PC-3 (cell line): Measurements from ENCODE around the gene RFWD3. TPM values are rescaled to one million over a fixed set of nuclear protein-coding genes. Genes with fewer than 3 reads are reported as not detected.

Experiments used
- ATAC-seq: fragments of 200-7000 bp; cut with Tn5 transposase; 2 replicates; pipeline ENCODE4 v1.9.1; 2020; ENCODE audit warnings: mild to moderate bottlenecking, moderate library complexity
- BruUV-seq: library from RNA; stranded (reverse); fragments of 400-500 nt; replicated peaks from 2 replicates; lab custom pipeline; 2021; lab: Mats Ljungman, UMichigan
- CTCF ChIA-PET: fragments of 300-600 bp; sonication (Branson Sonifier 250); formaldehyde crosslinking; loops from one replicate; lab custom pipeline; 2022; ENCODE audit warnings: antibody characterized with exemption; lab: Charles Lee
- POLR2A ChIA-PET: fragments of 300-600 bp; sonication (Branson Sonifier 250); formaldehyde crosslinking; loops from one replicate; lab custom pipeline; 2022; ENCODE audit warnings: antibody characterized with exemption; ENCODE audit not compliant: unreplicated experiment; lab: Charles Lee
- DNase-seq: peaks from one replicate; pipeline ENCODE4 v3.0.0-alpha.2; 2015
- H2AFZ ChIP-seq: fragments of 300-600 bp; sonication (generic); 2 replicates; pipeline ENCODE4 v1.6.0; 2016; ENCODE audit warnings: antibody characterized with exemption, low read length
- H3F3A ChIP-seq: fragments of 300-600 bp; sonication (generic); one replicate; pipeline ENCODE4 v1.6.0; 2017; ENCODE audit warnings: antibody characterized with exemption, low read length, control low read depth, mild to moderate bottlenecking; ENCODE audit not compliant: unreplicated experiment
- H3K27ac ChIP-seq: fragments of 300-600 bp; sonication (generic); 2 replicates; pipeline ENCODE4 v1.5.1; 2016; ENCODE audit warnings: mild to moderate bottlenecking, low read length
- H3K27me3 ChIP-seq: fragments of 300-600 bp; sonication (generic); 2 replicates; pipeline ENCODE4 v1.6.1; 2016; ENCODE audit warnings: low read length, mixed read lengths
- H3K36me3 ChIP-seq: fragments of 300-600 bp; sonication (generic); 2 replicates; pipeline ENCODE4 v1.6.1; 2016; ENCODE audit warnings: low read depth, mixed run types, low read length, mixed read lengths
- H3K4me1 ChIP-seq: fragments of 300-600 bp; sonication (generic); 2 replicates; pipeline ENCODE4 v1.5.1; 2016; ENCODE audit warnings: low read length; ENCODE audit not compliant: insufficient read depth
- H3K4me2 ChIP-seq: fragments of 300-600 bp; sonication (generic); 2 replicates; pipeline ENCODE4 v1.6.0; 2016; ENCODE audit warnings: low read length
- H3K4me3 ChIP-seq: fragments of 300-600 bp; sonication (generic); 2 replicates; pipeline ENCODE4 v1.5.1; 2016; ENCODE audit warnings: mild to moderate bottlenecking, low read length, mixed read lengths
- H3K79me2 ChIP-seq: fragments of 300-600 bp; sonication (generic); 2 replicates; pipeline ENCODE4 v1.6.1; 2017; ENCODE audit warnings: low read length, mixed read lengths
- H3K9ac ChIP-seq: fragments of 300-600 bp; sonication (generic); 2 replicates; pipeline ENCODE4 v1.6.0; 2016; ENCODE audit warnings: mild to moderate bottlenecking, low read length
- H3K9me2 ChIP-seq: fragments of 300-600 bp; sonication (generic); replicated peaks from 2 replicates; pipeline ENCODE4 v1.6.1; 2016; ENCODE audit warnings: mixed run types, low read length, mixed read lengths
- H3K9me3 ChIP-seq: fragments of 300-600 bp; sonication (generic); 2 replicates; pipeline ENCODE4 v1.6.1; 2016; ENCODE audit warnings: low read length, mixed read lengths
- H4K20me1 ChIP-seq: fragments of 300-600 bp; sonication (generic); 2 replicates; pipeline ENCODE4 v1.6.1; 2016; ENCODE audit warnings: low read length, mixed read lengths
- EZH2 ChIP-seq: fragments of 300-600 bp; sonication (generic); IDR thresholded peaks from one replicate; pipeline ENCODE4 v1.6.1; 2017; ENCODE audit warnings: antibody characterized with exemption, mild to moderate bottlenecking, low read length; ENCODE audit not compliant: unreplicated experiment
- EZH2phosphoT487 ChIP-seq: fragments of 300-600 bp; sonication (generic); IDR thresholded peaks from 2 replicates; pipeline ENCODE4 v1.6.1; 2018; ENCODE audit warnings: mild to moderate bottlenecking, antibody characterized with exemption, low read length, borderline replicate concordance
- intact Hi-C: fragments of 100-400 bp; cut with micrococcal nuclease; formaldehyde crosslinking; loops from 2 replicates; pipeline ENCODE4 v1.9.0; 2023
- total RNA-seq: library from RNA; depleted of rRNA; stranded (reverse); fragments of >200 nt; gene quantifications from 2 replicates; pipeline ENCODE4 v1.2.3, GENCODE V29; 2014
- TF ChIP-seq, protein P1 (sequence below): fragments of 300-600 bp; sonication (generic); conservative IDR thresholded peaks from 2 replicates; pipeline ENCODE4 v1.5.1; 2017; ENCODE audit warnings: antibody characterized with exemption, low read depth, mild to moderate bottlenecking, low read length

RFWD3 gene
- total RNA-seq, 1 experiment from 2014 or later = 32.8 TPM

DNA sequence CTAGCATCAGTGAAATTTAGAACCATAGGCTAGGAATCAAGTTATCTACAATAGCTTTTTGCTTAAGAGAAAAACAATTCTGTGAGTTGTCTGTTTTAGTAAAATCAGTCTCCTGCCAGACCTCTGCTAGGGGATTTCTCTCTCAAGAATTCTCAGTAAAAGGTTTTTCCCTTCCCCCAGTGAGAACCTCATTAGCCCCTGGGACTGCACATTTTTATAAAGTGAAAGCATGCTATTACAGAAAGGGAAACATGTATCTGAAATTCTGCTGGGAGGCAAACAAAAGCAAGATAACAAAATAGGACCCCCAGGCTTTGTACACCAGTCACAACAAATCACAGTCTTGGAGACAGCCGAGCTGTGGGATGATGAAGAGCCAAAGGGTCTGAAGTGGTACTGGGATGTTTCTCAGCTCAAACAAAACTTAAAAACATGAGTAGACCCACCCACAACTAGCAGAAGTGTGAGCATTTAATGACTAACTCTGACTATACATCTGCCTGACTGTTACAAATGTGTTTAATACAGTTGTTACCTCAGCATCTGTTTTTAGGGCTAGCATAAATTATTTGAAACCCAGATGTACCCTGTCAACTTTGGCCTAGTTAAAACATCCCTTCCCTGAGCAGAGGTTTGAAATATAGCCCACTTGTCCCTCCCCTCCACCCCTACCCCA lies 39.8 kb downstream of the RFWD3 start:
- Histone ChIP-seq H3K4me1 (no peaks in the 10 kb centered on the region), H3K9ac (no peak overlapping the region), H3K36me3 (peaks cover 70% of the 10 kb centered on the region), H3K9me2 (no peaks in the 10 kb centered on the region), H3K4me2 (no peak overlapping the region), H4K20me1 (peaks cover 7% of the 10 kb centered on the region; the same call in 1 of the 2 replicates), H3F3A (peaks cover 3% of the 10 kb centered on the region), H3K79me2 (no peaks in the 10 kb centered on the region), H3K27me3 (no peaks in the 10 kb centered on the region), H2AFZ (no peak overlapping the region), H3K4me3 (no peak overlapping the region), H3K9me3 (no peaks in the 10 kb centered on the region), H3K27ac (no peak overlapping the region)
- CTCF ChIA-PET = no interaction called here
- no TSS peak for BruUV-seq
- ATAC-seq = no peak
- intact Hi-C loops = loop anchor here (10.0 kb wide), 1 partner anchor 182 kb away; no protein-coding TSS in a partner anchor
- POLR2A ChIA-PET = no interaction called here
- TF ChIP-seq EZH2phosphoT487 (no peak), EZH2 (no peak)
- TF ChIP-seq, protein P1, sequence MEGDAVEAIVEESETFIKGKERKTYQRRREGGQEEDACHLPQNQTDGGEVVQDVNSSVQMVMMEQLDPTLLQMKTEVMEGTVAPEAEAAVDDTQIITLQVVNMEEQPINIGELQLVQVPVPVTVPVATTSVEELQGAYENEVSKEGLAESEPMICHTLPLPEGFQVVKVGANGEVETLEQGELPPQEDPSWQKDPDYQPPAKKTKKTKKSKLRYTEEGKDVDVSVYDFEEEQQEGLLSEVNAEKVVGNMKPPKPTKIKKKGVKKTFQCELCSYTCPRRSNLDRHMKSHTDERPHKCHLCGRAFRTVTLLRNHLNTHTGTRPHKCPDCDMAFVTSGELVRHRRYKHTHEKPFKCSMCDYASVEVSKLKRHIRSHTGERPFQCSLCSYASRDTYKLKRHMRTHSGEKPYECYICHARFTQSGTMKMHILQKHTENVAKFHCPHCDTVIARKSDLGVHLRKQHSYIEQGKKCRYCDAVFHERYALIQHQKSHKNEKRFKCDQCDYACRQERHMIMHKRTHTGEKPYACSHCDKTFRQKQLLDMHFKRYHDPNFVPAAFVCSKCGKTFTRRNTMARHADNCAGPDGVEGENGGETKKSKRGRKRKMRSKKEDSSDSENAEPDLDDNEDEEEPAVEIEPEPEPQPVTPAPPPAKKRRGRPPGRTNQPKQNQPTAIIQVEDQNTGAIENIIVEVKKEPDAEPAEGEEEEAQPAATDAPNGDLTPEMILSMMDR = no peak
- no peak for DNase-seq

DNA sequence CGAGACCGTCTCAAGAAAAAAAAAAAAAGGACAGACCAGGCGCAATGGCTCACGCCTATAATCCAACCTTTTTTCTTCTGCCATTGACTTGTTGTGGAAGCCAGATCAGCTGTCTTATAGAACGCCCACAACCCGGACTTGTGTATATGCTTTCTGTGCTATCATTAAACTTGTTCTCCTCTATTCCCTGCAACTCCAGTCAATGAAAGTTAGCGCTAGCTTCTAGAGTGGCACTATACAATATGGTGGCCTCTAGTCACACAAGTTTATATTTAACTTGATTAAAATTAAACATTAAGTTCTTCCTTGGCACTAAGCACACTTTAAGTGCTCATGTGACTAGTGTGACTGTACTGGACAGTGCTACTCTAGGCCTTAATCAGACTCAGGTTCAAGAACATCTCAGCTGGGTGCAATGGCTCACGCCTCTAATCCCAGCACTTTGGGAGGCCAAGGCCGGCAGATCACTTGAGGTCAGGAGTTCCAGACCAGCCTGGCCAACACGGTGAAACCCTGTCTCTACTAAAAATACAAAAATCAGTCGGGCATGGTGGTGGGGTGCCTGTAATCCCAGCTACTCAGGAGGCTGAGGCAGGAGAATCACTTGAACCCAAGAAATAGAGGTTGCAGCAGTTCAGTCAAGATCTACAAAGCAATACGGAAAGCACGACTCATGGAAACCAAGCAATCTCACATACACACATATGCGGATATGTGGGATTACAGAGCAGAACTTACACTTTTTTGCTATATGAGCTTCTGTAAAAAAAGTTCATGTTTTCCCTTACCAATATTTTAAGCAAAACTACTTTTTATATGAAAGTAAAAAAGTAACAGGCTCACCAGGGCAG lies 41.0 kb downstream of the RFWD3 start:
- H3K9me2 ChIP-seq = no peaks in the 10 kb centered on the region
- intact Hi-C loops = loop anchor here (10.0 kb wide), 1 partner anchor 181 kb away; no protein-coding TSS in a partner anchor
- H3K36me3 ChIP-seq = peaks cover 63% of the 10 kb centered on the region
- peaks cover 3% of the 10 kb centered on the region for H3F3A ChIP-seq
- ATAC-seq (no peak), DNase-seq (no peak)
- no TSS peak for BruUV-seq
- ChIA-PET POLR2A (no interaction called here), CTCF (no interaction called here)
- TF ChIP-seq EZH2phosphoT487 (no peak), EZH2 (no peak)
- TF ChIP-seq, protein P1 = no peak
- no peaks in the 10 kb centered on the region for H3K9me3 ChIP-seq
- no peaks in the 10 kb centered on the region for H3K27me3 ChIP-seq
- peaks cover 7% of the 10 kb centered on the region; the same call in 1 of the 2 replicates for H4K20me1 ChIP-seq
- H3K4me1 ChIP-seq = no peaks in the 10 kb centered on the region
- H3K79me2 ChIP-seq = no peaks in the 10 kb centered on the region
- no peak overlapping the region for H3K9ac ChIP-seq
- no peak overlapping the region for H3K4me3 ChIP-seq
- no peak overlapping the region for H3K4me2 ChIP-seq
- H2AFZ ChIP-seq = no peak overlapping the region
- H3K27ac ChIP-seq = no peak overlapping the region
